Type B pancreatic cell (in vitro differentiated cells): ENCODE measurements around the gene DBH. TPM values are rescaled to one million over a fixed set of nuclear protein-coding genes. Genes with fewer than 3 reads are reported as not detected.

Experiments
- DNase-seq: peaks from one replicate; pipeline ENCODE4 v3.0.0; 2021; ENCODE audit warnings: mixed read lengths; ENCODE audit not compliant: unreplicated experiment; ENCODE audit errors: extremely low spot score
- H3K27ac Mint-ChIP-seq: 2 replicates; pipeline ENCODE4 v1.8.0; 2021; ENCODE audit warnings: mild to moderate bottlenecking, mixed read lengths
- H3K27me3 Mint-ChIP-seq: 2 replicates; pipeline ENCODE4 v1.8.0; 2021; ENCODE audit warnings: mixed read lengths
- H3K36me3 Mint-ChIP-seq: 2 replicates; pipeline ENCODE4 v1.8.0; 2021; ENCODE audit warnings: mixed read lengths
- H3K4me1 Mint-ChIP-seq: one replicate; pipeline ENCODE4 v1.8.0; 2021; ENCODE audit warnings: mixed read lengths; ENCODE audit not compliant: unreplicated experiment
- H3K4me3 Mint-ChIP-seq: 2 replicates; pipeline ENCODE4 v1.8.0; 2021; ENCODE audit warnings: mild to moderate bottlenecking, mixed read lengths
- H3K9me3 Mint-ChIP-seq: 2 replicates; pipeline ENCODE4 v1.8.0; 2021; ENCODE audit warnings: mixed read lengths
- total RNA-seq: library from RNA; stranded (reverse); gene quantifications from 2 replicates; pipeline ENCODE4 v1.2.1, GENCODE V29; 2021; ENCODE audit warnings: low replicate concordance
- TF ChIP-seq, protein P1 (sequence below): fragments of 200-600 bp; sonication (generic); conservative IDR thresholded peaks from 2 replicates; pipeline ENCODE4 v1.5.0; 2021; ENCODE audit warnings: antibody characterized with exemption, mild to moderate bottlenecking

The DBH gene
- total RNA-seq, 1 donor from 2014 or later, result 0.12 TPM

DNA sequence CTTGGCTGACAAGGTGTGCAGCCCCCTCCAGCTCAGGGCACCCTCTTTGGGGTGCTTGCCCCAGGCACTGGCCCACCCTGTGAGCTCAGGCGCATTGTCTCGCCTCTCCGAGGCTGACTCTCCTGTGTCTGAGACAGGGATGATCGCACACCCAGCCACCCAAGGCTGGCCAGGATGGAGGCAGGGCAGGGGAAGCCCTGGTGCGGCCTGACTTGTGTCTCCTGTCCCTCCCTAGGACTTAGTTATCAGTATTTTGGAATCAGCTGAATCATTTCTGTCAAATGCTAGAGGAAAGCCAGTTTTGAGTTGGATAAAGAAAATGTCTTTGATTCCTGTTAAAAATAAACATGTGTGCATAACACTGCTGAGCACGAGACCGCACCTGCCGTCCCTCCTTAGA lies 2.5 kb upstream of the DBH start:
- Mint-ChIP-seq H3K4me1 (peaks cover 25% of the 10 kb centered on the region), H3K9me3 (no peaks in the 10 kb centered on the region), H3K27me3 (peaks cover 18% of the 10 kb centered on the region), H3K4me3 (no peak overlapping the region), H3K27ac (no peak overlapping the region), H3K36me3 (no peaks in the 10 kb centered on the region)
- no peak for DNase-seq
- TF ChIP-seq, protein P1, sequence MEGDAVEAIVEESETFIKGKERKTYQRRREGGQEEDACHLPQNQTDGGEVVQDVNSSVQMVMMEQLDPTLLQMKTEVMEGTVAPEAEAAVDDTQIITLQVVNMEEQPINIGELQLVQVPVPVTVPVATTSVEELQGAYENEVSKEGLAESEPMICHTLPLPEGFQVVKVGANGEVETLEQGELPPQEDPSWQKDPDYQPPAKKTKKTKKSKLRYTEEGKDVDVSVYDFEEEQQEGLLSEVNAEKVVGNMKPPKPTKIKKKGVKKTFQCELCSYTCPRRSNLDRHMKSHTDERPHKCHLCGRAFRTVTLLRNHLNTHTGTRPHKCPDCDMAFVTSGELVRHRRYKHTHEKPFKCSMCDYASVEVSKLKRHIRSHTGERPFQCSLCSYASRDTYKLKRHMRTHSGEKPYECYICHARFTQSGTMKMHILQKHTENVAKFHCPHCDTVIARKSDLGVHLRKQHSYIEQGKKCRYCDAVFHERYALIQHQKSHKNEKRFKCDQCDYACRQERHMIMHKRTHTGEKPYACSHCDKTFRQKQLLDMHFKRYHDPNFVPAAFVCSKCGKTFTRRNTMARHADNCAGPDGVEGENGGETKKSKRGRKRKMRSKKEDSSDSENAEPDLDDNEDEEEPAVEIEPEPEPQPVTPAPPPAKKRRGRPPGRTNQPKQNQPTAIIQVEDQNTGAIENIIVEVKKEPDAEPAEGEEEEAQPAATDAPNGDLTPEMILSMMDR, result no peak

DNA sequence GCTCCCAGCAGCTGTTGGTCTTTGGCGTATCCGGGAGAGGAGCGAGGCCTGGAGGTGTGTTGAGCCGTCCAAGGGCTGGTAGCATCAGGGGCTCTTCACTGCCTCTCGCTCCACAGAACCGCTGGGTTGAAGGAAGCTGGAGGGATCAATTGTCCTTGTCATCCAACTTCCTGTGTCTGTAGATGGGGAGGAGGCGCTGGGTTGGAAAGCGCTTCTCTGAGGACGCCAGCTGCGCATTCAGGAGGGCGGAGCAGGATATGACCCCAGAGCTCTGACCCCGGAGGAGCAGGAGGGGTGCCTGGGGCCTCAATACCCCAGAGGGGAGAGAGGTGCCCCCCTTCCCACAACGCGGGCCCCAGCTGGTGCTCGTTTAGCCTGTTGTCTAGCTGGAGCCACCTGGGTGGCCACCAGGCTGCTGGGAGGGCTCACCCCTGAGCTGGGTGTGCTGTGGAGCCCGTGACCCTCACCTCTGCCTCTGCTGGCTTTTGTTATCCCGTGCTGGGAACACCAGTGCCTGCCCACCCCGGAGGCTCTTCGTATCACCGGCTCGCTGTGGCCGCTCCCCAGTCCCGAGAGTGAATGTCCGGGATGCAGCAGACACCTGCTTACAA lies 2.0 kb upstream of the DBH start:
- DNase-seq, result no peak
- H3K4me3 Mint-ChIP-seq, result no peak overlapping the region
- no peaks in the 10 kb centered on the region for H3K9me3 Mint-ChIP-seq
- peaks cover 18% of the 10 kb centered on the region for H3K27me3 Mint-ChIP-seq
- TF ChIP-seq, protein P1, result no peak
- H3K36me3 Mint-ChIP-seq, result no peaks in the 10 kb centered on the region
- H3K27ac Mint-ChIP-seq, result no peak overlapping the region
- H3K4me1 Mint-ChIP-seq, result peaks cover 25% of the 10 kb centered on the region

DNA sequence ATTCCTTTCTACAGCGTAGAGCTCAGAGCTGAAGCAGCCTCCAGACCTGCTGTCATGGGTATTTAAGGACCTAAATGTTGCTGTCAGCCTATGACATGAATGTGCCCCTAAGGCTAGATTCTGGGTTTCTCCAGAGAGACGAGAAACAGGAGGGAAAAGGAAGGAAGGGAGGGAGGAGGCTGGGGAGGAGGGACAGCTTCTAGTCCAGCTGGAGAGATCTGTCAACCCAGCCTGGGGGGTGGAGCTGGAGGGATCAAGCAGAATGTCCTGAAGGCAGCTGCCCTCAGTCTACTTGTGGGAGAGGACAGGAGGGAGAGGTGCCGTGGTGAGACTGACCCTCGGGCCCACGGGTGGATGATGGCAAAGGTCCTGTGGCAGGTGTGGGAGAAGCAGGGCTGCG lies 1.1 kb upstream of the DBH start:
- Mint-ChIP-seq H3K9me3 (no peaks in the 10 kb centered on the region), H3K36me3 (no peaks in the 10 kb centered on the region), H3K4me1 (peaks cover 25% of the 10 kb centered on the region), H3K27me3 (peaks cover 18% of the 10 kb centered on the region), H3K4me3 (no peak overlapping the region), H3K27ac (no peak overlapping the region)
- DNase-seq, result no peak
- TF ChIP-seq, protein P1, result no peak

DNA sequence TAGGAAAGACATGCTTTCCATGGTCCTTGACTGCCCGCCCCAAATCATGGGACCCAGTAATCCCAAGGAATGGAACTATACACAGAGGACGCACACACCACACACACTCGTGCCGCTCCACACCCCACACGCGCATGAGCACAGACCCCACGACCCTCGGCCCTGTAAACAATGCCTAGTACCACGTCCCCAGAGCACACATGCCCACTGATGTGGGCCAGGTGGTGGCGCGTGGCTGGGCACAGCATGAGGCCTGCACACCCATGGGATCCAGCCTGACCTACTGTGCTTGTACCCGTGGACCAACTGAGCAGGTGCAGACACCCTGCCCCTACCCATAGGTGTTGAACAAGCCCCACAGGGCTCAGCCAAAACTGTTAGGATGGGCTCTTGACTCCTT lies 739 bp downstream of the DBH start:
- no peak for DNase-seq
- Mint-ChIP-seq H3K4me3 (no peak overlapping the region), H3K9me3 (no peaks in the 10 kb centered on the region), H3K4me1 (peaks cover 28% of the 10 kb centered on the region), H3K27ac (no peak overlapping the region), H3K36me3 (no peaks in the 10 kb centered on the region), H3K27me3 (peaks cover 26% of the 10 kb centered on the region)
- TF ChIP-seq, protein P1, result no peak

DNA sequence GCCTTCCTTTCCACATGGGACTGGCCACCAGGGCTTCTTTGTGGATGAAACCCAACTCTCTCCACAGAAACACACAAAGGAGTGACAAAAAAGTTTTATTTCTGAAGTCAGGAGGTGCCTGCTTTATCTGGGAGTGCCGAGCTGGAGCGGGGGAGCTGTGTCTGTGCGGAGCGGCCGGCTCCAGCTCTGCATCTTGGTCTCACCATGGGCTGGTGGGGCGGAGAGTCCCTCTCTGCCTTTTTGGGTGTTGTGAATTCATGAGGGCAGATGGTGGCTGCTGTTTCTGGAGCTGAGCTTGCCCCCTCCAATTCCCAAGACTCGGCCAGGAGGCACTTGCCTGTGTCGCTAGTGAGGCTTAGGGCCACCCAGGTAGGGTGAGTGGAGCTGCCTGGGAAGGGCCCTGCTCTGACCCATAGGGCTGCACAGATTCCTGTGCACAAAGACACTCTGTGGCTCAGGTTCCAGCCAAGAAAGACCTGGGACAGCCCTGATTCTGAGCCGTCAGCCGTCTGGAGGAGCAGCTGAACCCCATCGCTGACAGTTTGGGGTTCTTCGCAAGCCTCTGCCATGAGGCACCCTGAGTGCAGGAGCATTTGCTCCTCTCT lies 1.4 kb downstream of the DBH start:
- peaks cover 27% of the 10 kb centered on the region for H3K4me1 Mint-ChIP-seq

More for the DNA sequence above, 1.4 kb downstream of the DBH start:
- H3K27me3 Mint-ChIP-seq, result peaks cover 26% of the 10 kb centered on the region
- H3K36me3 Mint-ChIP-seq, result no peaks in the 10 kb centered on the region
- DNase-seq, result no peak
- H3K4me3 Mint-ChIP-seq, result no peak overlapping the region
- TF ChIP-seq, protein P1, result no peak
- H3K9me3 Mint-ChIP-seq, result no peaks in the 10 kb centered on the region
- H3K27ac Mint-ChIP-seq, result no peak overlapping the region
